Measurements from ENCODE around the gene DCP1B.

The DCP1B gene

GRCh38 chr12:1928439-1929121 is 75.7 kb downstream of the DCP1B start:
- Histone ChIP-seq H3K9ac (ENCODE audit: low read length) (no peak overlapping the region), H3K27ac (ENCODE audit: low read length) (no peak overlapping the region), H3K79me2 (ENCODE audit: low read length) (no peaks in the 10 kb centered on the region), H3K4me1 (ENCODE audit: low read length) (peaks cover 56% of the 10 kb centered on the region), H3K4me3 (ENCODE audit: low read length) (no peak overlapping the region), H3K4me2 (ENCODE audit: low read length) (no peak overlapping the region), H4K20me1 (ENCODE audit: insufficient read depth, low read length) (no peaks in the 10 kb centered on the region), H3K9me3 (ENCODE audit: insufficient read depth, low read length) (0 out of 2 replicates have a peak, but pooled peaks cover 2% of the 10 kb centered on the region), H3K36me3 (replicated peaks; ENCODE audit: low read depth, low read length) (no peaks in the 10 kb centered on the region), H2AFZ (ENCODE audit: low read depth, low read length) (no peak overlapping the region), H3K27me3 (ENCODE audit: low read depth, low read length) (0 out of 2 replicates have a peak, but pooled peaks cover 9% of the 10 kb centered on the region)
- no peak for TF ChIP-seq EZH2phosphoT487 (IDR thresholded peaks at IDR 0.05; ENCODE audit: low read depth)
- TF ChIP-seq CTCF (IDR thresholded peaks at IDR 0.05; ENCODE audit: low read depth, low read length): no peak

- Histone ChIP-seq H3K79me2 (ENCODE audit: low read length) (no peaks in the 10 kb centered on the region), H3K4me3 (ENCODE audit: low read length) (no peak overlapping the region), H4K20me1 (ENCODE audit: insufficient read depth, low read length) (no peaks in the 10 kb centered on the region), H3K27ac (ENCODE audit: low read length) (no peak overlapping the region), H3K9me3 (ENCODE audit: insufficient read depth, low read length) (0 out of 2 replicates have a peak, but pooled peaks cover 7% of the 10 kb centered on the region), H3K4me2 (ENCODE audit: low read length) (no peak overlapping the region), H3K36me3 (replicated peaks; ENCODE audit: low read depth, low read length) (no peaks in the 10 kb centered on the region), H2AFZ (ENCODE audit: low read depth, low read length) (no peak overlapping the region), H3K27me3 (ENCODE audit: low read depth, low read length) (0 out of 2 replicates have a peak, but pooled peaks cover 9% of the 10 kb centered on the region), H3K9ac (ENCODE audit: low read length) (no peak overlapping the region), H3K4me1 (ENCODE audit: low read length) (peaks cover 48% of the 10 kb centered on the region)
- TF ChIP-seq CTCF (IDR thresholded peaks at IDR 0.05; ENCODE audit: low read depth, low read length) (no peak), EZH2phosphoT487 (IDR thresholded peaks at IDR 0.05; ENCODE audit: low read depth) (no peak)
These were observed 76.4 kb downstream of the DCP1B start for GRCh38 chr12:1927751-1928351.

- TF ChIP-seq CTCF (IDR thresholded peaks at IDR 0.05; ENCODE audit: low read depth, low read length): no peak
- TF ChIP-seq EZH2phosphoT487 (IDR thresholded peaks at IDR 0.05; ENCODE audit: low read depth): no peak
- Histone ChIP-seq H3K9me3 (ENCODE audit: insufficient read depth, low read length) (0 out of 2 replicates have a peak, but pooled peaks cover 7% of the 10 kb centered on the region), H3K4me2 (ENCODE audit: low read length) (no peak overlapping the region), H3K4me3 (ENCODE audit: low read length) (no peak overlapping the region), H3K9ac (ENCODE audit: low read length) (no peak overlapping the region), H3K4me1 (ENCODE audit: low read length) (peaks cover 41% of the 10 kb centered on the region), H3K79me2 (ENCODE audit: low read length) (no peaks in the 10 kb centered on the region), H2AFZ (ENCODE audit: low read depth, low read length) (no peak overlapping the region), H3K27me3 (ENCODE audit: low read depth, low read length) (0 out of 2 replicates have a peak, but pooled peaks cover 9% of the 10 kb centered on the region), H3K27ac (ENCODE audit: low read length) (no peak overlapping the region), H3K36me3 (replicated peaks; ENCODE audit: low read depth, low read length) (no peaks in the 10 kb centered on the region), H4K20me1 (ENCODE audit: insufficient read depth, low read length) (no peaks in the 10 kb centered on the region)
These were observed 77.1 kb downstream of the DCP1B start for GRCh38 chr12:1927051-1927680.

GRCh38 chr12:1926251-1926657 is 78.0 kb downstream of the DCP1B start:
- Histone ChIP-seq H4K20me1 (ENCODE audit: insufficient read depth, low read length) (no peaks in the 10 kb centered on the region), H3K27me3 (ENCODE audit: low read depth, low read length) (0 out of 2 replicates have a peak, but pooled peaks cover 7% of the 10 kb centered on the region), H3K27ac (ENCODE audit: low read length) (no peak overlapping the region), H3K4me2 (ENCODE audit: low read length) (no peak overlapping the region), H3K9me3 (ENCODE audit: insufficient read depth, low read length) (0 out of 2 replicates have a peak, but pooled peaks cover 7% of the 10 kb centered on the region), H3K36me3 (replicated peaks; ENCODE audit: low read depth, low read length) (no peaks in the 10 kb centered on the region), H2AFZ (ENCODE audit: low read depth, low read length) (no peak overlapping the region), H3K79me2 (ENCODE audit: low read length) (no peaks in the 10 kb centered on the region), H3K4me1 (ENCODE audit: low read length) (peaks cover 34% of the 10 kb centered on the region), H3K9ac (ENCODE audit: low read length) (no peak overlapping the region), H3K4me3 (ENCODE audit: low read length) (no peak overlapping the region)
- TF ChIP-seq EZH2phosphoT487 (IDR thresholded peaks at IDR 0.05; ENCODE audit: low read depth) (no peak), CTCF (IDR thresholded peaks at IDR 0.05; ENCODE audit: low read depth, low read length) (no peak)
